ENCODE results near the gene ABLIM2. TPM values are rescaled to one million over a fixed set of nuclear protein-coding genes. Genes with fewer than 3 reads are reported as not detected.

ABLIM2 gene
- total RNA-seq, 1 experiment from 2014 or later: 1.0 TPM

GRCh38 chr4:8185295-8185694 lies 26.7 kb upstream of the ABLIM2 start:
- Mint-ChIP-seq H3K27me3 (ENCODE audit: low read depth) (no peaks in the 10 kb centered on the region), H3K9me3 (peaks cover 4% of the 10 kb centered on the region in 2 experiments; a peak in 2 of 5 replicates), H3K36me3 (ENCODE audit: insufficient read depth in 1 of 3, low read depth in 3 of 3) (no peaks in the 10 kb centered on the region), H3K27ac (no peak overlapping the region; a peak in 1 of 7 replicates), H3K4me3 (no peak overlapping the region), H3K4me1 (peaks cover 4 to 5% of the 10 kb centered on the region in 2 experiments; a peak in 2 of 4 replicates)
- Histone ChIP-seq H2BK12ac (ENCODE audit: insufficient read length, low read depth, low read length) (no peak overlapping the region), H3T11ph (ENCODE audit: low read length) (no peak overlapping the region), H3K4ac (ENCODE audit: low read depth, low read length) (no peak overlapping the region), H3K4me1 (ENCODE audit: insufficient read depth, low read length) (no peaks in the 10 kb centered on the region), H3K27me3 (ENCODE audit: insufficient read depth, low read length) (no peaks in the 10 kb centered on the region), H2BK20ac (ENCODE audit: low read depth, low read length, poor library complexity, severe bottlenecking) (no peak overlapping the region), H4K5ac (ENCODE audit: insufficient read length, low read depth, low read length) (no peak overlapping the region), H4K91ac (ENCODE audit: insufficient read length, low read depth, low read length) (no peak overlapping the region), H2BK5ac (ENCODE audit: insufficient read length, low read length) (no peak overlapping the region), H4K8ac (replicated peaks; ENCODE audit: insufficient read length, low read depth, low read length) (no peak overlapping the region), H4K20me1 (ENCODE audit: control insufficient read depth, insufficient read depth, insufficient read length) (no peaks in the 10 kb centered on the region), H3K56ac (ENCODE audit: insufficient read length, low read depth, low read length) (no peak overlapping the region), H2AFZ (ENCODE audit: low read length) (no peak overlapping the region), H3K79me1 (ENCODE audit: insufficient read depth, low read depth, low read length, poor library complexity, severe bottlenecking) (no peaks in the 10 kb centered on the region), H2AK5ac (ENCODE audit: insufficient read length, low read length) (no peak overlapping the region), H2BK15ac (ENCODE audit: low read depth, low read length) (no peak overlapping the region), H3K9ac (ENCODE audit: extremely low read depth, insufficient read length, low read length) (no peak overlapping the region), H3K18ac (ENCODE audit: insufficient read length, low read depth, low read length) (no peak overlapping the region), H3K23ac (ENCODE audit: insufficient read length, low read depth, low read length) (no peak overlapping the region), H3K4me2 (ENCODE audit: insufficient read depth, insufficient read length, low read length) (no peak overlapping the region), H3K79me2 (ENCODE audit: insufficient read depth, low read length) (no peaks in the 10 kb centered on the region), H3K9me3 (ENCODE audit: control insufficient read depth, low read depth, low read length) (no peaks in the 10 kb centered on the region), H2BK120ac (ENCODE audit: low read depth, low read length, poor library complexity, severe bottlenecking) (no peak overlapping the region), H3K14ac (ENCODE audit: insufficient read depth, low read length) (no peak overlapping the region), H3K23me2 (ENCODE audit: insufficient read length, low read depth, low read length, poor library complexity, severe bottlenecking) (no peaks in the 10 kb centered on the region), H3K27ac (ENCODE audit: insufficient read length, low read depth, low read length) (no peak overlapping the region)
- no peak for TF ChIP-seq CTCF (conservative IDR thresholded peaks at IDR 0.05)
- no peak for DNase-seq
- no CpG with 5 or more reads among the region's 9 CpGs for WGBS (ENCODE audit: extremely low coverage, insufficient read length, low lambda C conversion rate)
